ENCODE data around the gene SLC47A1. TPM values are rescaled to one million over a fixed set of nuclear protein-coding genes. Genes with fewer than 3 reads are reported as not detected.
"Not testable (repeated sequence)": the region's sequence is repeated elsewhere in the genome, so short reads cannot be mapped to it uniquely, and the experiment has no call there.

The SLC47A1 gene
- total RNA-seq, 1 donor from 2014 or later, result 0.59 TPM

GRCh38 chr17:19523690-19524089 is 10.0 kb upstream of the SLC47A1 start:
- DNase-seq, result no peak

GRCh38 chr17:19526950-19527349 is 6.7 kb upstream of the SLC47A1 start:
- DNase-seq, result not testable (repeated sequence)

- DNase-seq, result no peak
Observed at GRCh38 chr17:19531780-19532501, 1.7 kb upstream of the SLC47A1 start.

- no peak for DNase-seq
Observed at GRCh38 chr17:19533036-19533717, 477 bp upstream of the SLC47A1 start.

- DNase-seq, result no peak
Observed at GRCh38 chr17:19534562-19535149, 1.0 kb downstream of the SLC47A1 start.

GRCh38 chr17:19537111-19537510 is 3.5 kb downstream of the SLC47A1 start:
- no peak for DNase-seq

- DNase-seq, result no peak
Observed at GRCh38 chr17:19538095-19539039, 4.7 kb downstream of the SLC47A1 start.

GRCh38 chr17:19539040-19539399 is 5.4 kb downstream of the SLC47A1 start:
- DNase-seq, result no peak

- no peak for DNase-seq
Observed at GRCh38 chr17:19539841-19540311, 6.2 kb downstream of the SLC47A1 start.

GRCh38 chr17:19540706-19541370 is 7.2 kb downstream of the SLC47A1 start:
- no peak for DNase-seq

- no peak for DNase-seq
Observed at GRCh38 chr17:19541445-19541844, 7.8 kb downstream of the SLC47A1 start.

- no peak for DNase-seq
Observed at GRCh38 chr17:19542247-19542646, 8.6 kb downstream of the SLC47A1 start.

GRCh38 chr17:19544366-19544765 is 10.7 kb downstream of the SLC47A1 start:
- no peak for DNase-seq

GRCh38 chr17:19546289-19547065 is 12.8 kb downstream of the SLC47A1 start:
- DNase-seq, result no peak

GRCh38 chr17:19549746-19550623 is 16.3 kb downstream of the SLC47A1 start:
- no peak for DNase-seq

GRCh38 chr17:19551165-19551564 is 17.5 kb downstream of the SLC47A1 start:
- no peak for DNase-seq

- DNase-seq, result no peak
Observed at GRCh38 chr17:19551591-19552148, 18.0 kb downstream of the SLC47A1 start.

- no peak for DNase-seq
Observed at GRCh38 chr17:19553036-19553435, 19.4 kb downstream of the SLC47A1 start.

GRCh38 chr17:19554393-19554792 is 20.7 kb downstream of the SLC47A1 start:
- DNase-seq, result no peak

- DNase-seq, result no peak
Observed at GRCh38 chr17:19555746-19556145, 22.1 kb downstream of the SLC47A1 start.
